NCI-H2227 treated with DMSO at 0.1 percent for 48 hours (cell line): Measurements from ENCODE around the gene OR11G2.
"Not testable (repeated sequence)": the region's sequence is repeated elsewhere in the genome, so short reads cannot be mapped to it uniquely, and the experiment has no call there.

ENCODE experiments used
- DNase-seq: peaks from one replicate; lab custom pipeline; 2025; lab: John Stamatoyannopoulos, UW

The OR11G2 gene, protein sequence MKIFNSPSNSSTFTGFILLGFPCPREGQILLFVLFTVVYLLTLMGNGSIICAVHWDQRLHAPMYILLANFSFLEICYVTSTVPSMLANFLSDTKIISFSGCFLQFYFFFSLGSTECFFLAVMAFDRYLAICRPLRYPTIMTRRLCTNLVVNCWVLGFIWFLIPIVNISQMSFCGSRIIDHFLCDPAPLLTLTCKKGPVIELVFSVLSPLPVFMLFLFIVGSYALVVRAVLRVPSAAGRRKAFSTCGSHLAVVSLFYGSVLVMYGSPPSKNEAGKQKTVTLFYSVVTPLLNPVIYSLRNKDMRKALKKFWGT

DNA sequence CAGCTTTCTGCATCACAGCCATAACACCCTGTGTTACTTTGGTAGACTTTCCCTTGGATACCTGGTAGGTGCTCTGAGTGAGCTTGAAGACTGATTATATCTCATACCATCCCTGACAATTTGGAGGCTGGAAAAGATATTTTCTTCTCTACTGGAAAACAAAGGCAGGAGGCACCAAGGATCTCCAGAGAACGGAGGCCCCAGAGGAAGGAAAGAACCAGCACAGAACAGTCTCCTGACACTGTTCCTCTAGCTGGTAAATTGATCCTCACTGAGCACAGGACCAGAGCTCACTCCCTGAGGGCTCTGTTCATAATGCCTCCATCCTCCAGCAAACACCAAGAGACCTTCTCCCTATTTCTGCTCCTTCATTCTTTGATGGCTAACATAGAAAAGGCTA lies at the start of gene OR11G2:
Gene OR11G2 (plus strand): TSS at position 301 of the 400 bp plus-strand sequence. CDS start 6,542 bp downstream, outside the sequence.
- no peak for DNase-seq

DNA sequence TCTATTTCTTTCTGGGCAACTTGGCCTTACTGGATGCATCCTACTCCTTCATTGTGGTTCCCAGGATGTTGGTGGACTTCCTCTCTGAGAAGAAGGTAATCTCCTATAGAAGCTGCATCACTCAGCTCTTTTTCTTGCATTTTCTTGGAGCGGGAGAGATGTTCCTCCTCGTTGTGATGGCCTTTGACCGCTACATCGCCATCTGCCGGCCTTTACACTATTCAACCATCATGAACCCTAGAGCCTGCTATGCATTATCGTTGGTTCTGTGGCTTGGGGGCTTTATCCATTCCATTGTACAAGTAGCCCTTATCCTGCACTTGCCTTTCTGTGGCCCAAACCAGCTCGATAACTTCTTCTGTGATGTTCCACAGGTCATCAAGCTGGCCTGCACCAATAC lies 46.8 kb upstream of the OR11G2 start:
- DNase-seq: no peak

DNA sequence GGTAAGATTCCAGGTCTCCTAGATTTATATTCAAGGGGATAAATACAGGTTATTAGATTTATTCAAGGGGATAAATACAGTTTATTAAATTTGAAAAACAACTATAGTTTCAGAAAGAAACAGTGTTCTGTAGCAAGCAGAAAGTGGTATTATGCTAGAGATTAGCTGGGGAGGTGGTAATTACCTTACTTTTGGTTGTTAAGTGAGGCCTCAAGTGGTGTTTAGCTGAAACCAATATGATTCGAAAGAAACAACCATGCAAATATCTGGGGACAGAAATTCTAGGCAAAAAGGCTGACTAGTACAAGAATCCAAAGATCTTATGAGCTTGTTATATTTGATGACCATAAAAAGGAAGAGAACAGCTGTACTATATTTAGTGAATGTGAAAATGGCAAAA lies 45.9 kb upstream of the OR11G2 start:
- no peak for DNase-seq

DNA sequence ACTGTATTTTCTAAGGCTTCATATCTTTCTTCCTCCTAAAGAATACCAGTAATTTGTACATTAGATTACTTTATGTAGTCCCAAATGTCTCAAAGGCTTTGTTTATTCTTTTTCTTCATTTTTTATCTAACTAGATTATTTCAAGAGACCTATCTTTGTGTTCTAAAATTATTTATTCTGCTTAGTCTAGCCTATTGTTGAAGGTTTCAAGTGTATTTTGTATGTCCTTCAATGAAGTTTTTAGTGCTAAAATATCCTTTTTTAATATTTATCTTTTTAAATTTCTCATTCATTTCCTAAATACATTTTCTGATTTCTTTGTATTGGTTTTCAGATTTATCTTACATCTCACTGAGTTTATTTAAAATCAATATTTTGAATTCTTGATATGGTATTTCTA lies 26.2 kb upstream of the OR11G2 start:
- no peak for DNase-seq

DNA sequence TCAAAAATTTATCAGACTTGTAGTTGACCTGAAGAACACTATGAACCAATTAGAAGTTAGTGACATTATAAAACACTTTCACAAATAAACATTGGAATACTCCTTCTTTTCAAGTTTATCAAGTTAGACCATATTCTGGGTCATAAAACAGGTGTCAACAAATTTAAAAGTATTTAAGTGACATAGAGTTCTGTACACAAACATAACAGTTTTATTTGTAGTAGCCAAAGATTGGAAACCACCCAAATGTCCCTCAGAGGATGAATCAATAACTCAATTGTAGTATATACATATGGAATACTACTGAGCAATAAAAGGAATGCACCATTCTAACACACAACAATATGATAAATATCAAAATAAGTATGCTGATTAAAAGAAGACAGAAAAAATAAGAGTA lies 23.6 kb upstream of the OR11G2 start:
- no peak for DNase-seq

DNA sequence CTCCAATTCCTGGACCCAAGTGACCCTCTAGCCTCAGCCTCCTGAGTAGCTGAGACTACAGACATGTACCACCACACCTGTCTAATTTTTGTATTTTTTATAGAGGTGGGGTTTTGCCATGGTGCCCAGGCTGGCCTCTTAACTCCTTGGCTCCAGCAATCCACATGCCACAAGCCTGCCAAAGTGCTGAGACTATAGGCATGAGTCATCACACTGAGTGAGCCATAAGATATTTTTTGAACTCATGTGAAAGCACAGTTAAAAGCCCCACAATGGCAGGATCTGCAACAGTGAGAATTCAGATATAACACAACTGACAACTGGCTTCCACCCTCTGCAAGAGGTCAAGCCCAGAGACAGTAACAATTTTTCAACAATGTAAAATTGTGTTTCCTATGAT lies 20.8 kb upstream of the OR11G2 start:
- DNase-seq: not testable (repeated sequence)

DNA sequence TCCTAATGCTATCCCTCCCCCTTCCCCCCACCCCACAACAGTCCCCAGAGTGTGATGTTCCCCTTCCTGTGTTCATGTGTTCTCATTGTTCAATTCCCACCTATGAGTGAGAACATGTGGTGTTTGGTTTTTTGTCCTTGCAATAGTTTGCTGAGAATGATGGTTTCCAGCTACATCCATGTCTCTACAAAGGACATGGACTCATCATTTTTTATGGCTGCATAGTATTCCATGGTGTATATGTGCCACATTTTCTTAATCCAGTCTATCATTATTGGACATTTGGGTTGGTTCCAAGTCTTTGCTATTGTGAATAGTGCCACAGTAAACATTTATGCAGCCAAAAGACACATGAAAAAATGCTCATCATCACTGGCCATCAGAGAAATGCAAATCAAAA lies 16.5 kb upstream of the OR11G2 start:
- DNase-seq: not testable (repeated sequence)

DNA sequence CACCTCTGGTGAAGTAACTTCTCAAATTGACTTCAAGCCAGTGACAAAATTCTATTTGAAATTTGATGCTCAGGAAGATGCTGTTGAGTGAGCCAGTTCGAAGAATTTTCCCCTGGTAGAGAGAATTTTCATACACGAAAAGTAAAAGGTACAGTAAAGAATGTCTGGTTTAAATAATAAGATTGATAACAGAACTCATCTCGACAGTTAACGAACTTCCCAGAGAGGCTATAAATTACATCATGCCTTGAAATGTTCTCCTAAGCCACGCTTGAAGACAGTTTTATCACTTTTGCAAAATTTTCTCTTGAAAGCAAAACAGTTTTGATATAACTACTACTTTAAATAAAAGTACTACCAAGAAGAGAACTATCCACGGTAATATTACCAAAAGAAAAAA lies 14.4 kb upstream of the OR11G2 start:
- no peak for DNase-seq

DNA sequence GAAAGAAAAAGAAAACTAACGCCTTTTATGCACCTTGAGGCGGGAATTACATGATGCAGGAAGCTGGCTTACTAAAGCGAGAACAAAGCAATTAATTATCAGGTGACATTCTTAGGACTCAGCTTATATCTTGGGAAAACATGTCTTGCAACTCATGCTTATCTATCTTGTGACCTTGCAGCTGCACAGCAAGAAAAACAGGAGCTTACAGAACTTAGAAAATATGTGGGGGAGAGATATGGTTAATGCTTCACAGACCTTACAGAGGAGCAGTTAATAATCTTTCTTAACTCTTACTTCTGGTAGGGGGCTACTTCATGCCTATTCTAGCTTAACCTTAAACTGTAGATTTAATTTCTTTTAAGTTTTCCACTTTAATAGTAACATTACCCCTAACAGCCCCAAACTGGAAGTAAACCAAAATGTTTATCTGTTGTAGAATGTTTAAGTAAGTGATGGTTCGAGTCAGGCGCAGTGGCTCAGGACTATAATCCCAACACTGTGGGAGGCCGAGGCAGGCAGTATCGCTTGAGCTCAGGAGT lies 13.2 kb upstream of the OR11G2 start:
- no peak for DNase-seq

DNA sequence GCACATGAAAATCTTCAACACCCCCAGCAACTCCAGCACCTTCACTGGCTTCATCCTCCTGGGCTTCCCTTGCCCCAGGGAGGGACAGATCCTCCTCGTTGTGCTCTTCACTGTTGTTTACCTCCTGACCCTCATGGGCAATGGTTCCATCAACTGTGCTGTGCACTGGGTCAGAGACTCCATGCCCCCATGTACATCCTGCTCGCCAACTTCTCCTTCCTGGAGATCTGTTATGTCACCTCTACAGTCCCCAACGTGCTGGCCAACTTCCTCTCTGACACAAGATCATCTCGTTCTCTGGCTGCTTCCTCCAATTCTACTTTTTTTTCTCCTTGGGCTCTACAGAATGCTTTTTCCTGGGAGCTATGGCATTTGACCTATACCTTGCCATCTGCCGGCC lies 11.5 kb upstream of the OR11G2 start:
- DNase-seq: no peak

DNA sequence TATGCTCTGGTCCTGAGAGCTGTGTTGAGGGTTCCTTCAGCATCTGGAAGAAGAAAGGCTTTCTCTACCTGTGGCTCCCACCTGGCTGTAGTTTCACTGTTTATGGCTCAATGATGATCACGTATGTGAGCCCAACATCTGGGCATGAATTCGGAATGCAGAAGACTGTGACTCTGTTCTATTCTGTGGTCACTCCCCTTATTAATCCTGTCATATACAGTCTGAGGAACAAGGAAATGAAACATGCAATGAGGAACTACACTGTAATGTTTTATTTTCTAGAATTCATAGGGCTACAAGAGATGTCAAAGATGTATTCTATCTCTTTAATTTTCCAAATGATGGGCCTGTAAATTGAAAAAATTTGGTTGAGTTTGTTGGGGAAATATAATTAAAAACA lies 10.8 kb upstream of the OR11G2 start:
- no peak for DNase-seq

DNA sequence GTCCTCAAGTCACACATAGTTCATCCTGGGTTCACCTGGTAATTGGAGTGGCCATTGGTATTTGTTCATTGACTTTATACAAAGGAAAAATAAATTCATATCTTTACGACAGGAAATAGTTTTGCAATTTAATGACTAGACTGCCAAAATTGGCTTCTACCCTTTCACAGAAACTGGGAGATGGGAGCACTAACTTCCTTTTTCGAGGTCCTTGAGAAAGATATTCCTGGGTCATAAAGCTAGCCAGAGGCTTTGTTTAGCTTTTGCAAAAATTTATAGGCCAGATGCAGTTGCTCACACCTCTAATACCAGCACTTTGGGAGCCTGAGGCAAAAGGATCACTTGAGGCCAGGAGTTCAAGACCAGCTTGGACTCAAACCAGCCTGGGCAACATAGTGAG lies 10.2 kb upstream of the OR11G2 start:
- DNase-seq: no peak

DNA sequence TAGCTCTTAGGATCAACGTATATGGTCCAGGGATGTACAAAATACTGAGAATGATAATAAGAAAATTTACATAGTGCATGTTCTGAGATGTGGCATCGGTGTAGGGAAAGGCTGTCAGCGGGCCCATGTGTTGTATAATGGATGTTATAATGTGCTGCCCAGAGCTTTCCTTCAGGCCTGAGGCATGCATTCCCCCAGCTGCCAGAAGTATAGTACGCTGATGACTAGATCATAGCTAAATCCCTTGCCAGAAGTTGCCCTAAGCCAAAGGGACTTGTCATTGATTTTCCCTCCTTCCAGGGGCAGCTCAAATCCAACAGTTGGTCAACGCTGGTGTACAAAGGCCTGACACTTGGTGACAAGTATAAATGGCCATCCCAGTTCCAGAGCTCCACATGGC lies 6.5 kb upstream of the OR11G2 start:
- DNase-seq: no peak

DNA sequence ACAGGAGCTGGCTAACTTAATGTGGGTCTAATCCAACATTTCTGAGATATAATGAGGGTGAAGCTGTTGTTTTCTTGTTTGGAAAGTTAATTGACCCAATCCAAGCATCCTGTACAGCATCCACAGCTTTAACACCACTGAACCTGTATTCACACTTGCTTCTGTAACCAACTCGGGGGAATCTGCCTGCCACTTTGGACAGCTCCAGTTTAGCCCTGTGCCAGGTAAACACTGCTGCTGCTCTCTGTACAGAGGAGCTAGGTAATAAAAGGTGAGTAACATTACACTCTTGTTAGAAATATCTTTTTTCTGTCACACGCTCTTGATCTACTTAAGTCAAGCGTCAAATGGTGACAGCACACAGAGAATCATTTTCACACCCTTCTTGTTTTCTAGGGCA lies 700 bp downstream of the OR11G2 start:
- no peak for DNase-seq

DNA sequence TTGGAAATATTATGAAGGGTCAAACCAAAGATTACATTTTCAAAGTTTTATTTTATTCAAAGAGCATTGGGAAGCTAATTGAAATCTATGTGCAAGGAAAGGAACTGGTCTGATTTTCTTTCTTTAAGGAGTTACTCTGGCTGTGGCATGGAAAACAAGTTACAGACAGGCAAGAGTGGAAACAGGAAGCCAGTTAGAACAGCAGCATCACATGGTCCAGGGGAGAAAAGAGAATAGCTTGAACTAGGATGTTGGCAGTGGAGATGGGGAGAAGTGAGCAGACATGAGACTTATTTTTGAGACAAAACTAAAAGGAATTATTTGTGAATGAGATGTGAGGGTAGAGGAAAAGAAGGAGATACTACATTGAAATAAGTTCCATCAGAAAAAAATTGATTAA lies 3.4 kb downstream of the OR11G2 start:
- DNase-seq: no peak

DNA sequence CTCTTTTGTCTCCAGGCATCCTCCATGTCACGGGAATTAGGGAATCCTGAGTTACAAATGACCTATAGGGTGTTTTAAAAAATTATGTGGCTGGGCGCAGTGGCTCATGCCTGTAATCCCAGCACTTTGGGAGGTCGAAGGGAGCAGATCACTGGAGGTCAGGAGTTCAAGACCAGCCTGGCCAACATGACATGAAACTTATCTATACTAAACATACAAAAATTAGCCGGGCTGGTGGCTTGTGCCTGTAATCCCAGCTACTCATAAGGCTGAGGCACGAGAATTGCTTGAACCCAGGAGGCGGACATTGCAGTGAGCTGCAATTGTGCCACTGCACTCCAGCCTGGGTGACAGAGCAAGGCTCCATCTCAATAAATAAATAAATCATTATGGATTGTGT lies 4.5 kb downstream of the OR11G2 start:
- not testable (repeated sequence) for DNase-seq

DNA sequence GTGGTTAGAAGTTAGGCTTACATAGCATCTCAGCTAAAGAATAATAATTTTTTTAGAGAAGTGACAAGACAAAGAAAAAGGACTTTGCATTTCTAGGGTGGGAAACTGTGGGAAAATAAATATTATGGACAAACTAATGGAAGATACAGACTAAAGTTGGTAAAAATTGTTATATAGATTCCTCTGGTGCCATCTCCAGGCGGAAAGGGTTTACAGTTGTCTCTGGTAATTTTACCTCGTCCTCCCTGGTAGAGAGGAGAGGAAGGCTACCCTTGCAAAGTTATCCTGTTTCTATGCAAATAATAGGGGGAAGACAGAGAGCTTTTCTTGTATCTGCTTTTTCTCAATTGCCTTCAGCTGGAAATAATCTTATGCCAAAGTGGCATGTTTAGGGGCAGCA lies 5.2 kb downstream of the OR11G2 start:
- DNase-seq: no peak

DNA sequence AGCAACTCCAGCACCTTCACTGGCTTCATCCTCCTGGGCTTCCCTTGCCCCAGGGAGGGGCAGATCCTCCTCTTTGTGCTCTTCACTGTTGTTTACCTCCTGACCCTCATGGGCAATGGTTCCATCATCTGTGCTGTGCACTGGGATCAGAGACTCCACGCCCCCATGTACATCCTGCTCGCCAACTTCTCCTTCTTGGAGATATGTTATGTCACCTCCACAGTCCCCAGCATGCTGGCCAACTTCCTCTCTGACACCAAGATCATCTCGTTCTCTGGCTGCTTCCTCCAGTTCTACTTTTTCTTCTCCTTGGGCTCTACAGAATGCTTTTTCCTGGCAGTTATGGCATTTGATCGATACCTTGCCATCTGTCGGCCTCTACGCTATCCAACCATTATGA lies 6.8 kb downstream of the OR11G2 start:
- DNase-seq: no peak

DNA sequence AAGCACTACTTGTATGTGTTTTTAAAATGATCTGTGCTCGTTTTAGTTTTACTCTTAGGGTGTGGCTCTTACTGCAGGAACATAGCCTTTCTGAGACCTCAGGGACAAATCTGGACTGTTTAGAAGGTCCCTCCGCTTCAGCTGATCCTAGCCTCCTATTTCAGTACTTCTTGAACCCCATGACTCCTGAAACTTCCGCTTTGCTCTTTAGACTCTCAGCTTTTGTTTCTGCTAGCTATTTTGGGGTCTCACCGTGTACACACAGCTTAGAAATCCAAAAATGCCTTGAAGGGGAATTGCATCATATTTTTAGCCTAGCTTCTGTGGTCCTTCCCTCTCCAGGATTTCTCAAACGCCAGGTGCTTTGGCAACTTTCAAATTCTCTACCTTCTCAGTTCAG lies 8.3 kb downstream of the OR11G2 start:
- no peak for DNase-seq

DNA sequence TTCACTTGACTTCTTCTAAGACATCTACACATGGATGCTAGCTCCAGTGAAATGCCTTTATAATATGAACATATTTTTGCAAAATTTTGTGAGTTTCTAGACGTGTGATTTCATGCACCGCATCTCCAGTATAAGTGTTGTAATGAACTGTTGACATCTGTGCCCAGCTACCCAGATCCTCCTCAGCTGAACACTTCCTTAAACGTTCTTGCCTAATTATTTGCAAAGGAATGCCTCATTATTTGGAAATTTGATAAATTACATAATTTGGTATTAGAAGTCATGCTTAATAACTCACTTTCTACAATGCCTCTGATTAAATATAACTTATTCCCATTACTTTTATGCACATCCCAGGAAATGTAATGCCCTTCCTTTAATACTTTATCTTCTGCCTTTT lies 14.0 kb downstream of the OR11G2 start:
- no peak for DNase-seq

DNA sequence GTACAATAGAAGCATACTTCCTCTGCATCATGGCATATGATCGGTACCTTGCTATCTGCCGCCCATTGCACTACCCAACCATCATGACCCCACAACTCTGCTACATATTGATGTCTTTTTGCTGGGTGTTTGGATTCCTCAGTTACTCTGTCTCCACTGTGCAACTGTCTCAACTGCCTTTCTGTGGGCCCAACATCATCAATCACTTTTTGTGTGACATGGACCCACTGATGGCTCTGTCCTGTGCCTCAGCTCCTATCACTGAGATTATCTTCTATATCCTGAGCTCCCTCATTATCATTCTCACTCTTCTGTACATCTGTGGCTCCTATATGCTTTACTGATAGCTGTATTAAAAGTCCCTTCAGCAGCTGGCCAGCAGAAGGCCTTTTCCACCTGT lies 18.9 kb downstream of the OR11G2 start:
- DNase-seq: no peak

DNA sequence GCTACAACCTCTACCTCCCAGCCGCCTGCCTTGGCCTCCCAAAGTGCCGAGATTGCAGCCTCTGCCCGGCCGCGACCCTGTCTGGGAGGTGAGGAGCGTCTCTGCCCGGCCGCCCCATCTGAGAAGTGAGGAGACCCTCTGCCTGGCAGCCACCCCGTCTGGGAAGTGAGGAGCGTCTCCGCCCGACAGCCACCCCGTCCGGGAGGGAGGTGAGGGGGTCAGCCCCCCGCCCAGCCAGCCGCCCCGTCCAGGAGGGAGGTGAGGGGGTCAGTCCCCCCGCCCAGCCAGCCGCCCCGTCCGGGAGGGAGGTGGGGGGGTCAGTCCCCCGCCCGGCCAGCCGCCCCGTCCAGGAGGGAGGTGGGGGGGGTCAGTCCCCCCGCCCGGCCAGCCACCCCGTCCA lies 21.7 kb downstream of the OR11G2 start:
- DNase-seq: not testable (repeated sequence)

DNA sequence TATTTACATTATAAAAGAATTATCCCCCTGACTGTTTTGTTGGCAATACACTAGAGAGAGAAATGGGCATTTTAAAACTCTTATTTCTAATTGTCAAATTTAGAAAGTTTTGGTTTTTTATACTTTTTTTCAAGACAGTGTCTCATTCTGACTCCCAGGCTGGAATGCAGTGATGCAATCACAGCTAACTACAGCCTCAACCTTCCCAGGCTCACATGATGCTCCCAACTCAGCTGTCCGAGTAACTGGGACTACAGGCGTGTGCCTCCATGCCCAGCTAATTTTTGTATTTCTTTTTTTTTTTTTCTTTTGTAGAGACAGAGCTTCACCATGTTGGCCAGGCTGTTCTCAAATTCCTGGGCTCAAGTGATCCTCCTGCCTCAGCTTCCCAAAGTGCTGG lies 24.5 kb downstream of the OR11G2 start:
- no peak for DNase-seq

DNA sequence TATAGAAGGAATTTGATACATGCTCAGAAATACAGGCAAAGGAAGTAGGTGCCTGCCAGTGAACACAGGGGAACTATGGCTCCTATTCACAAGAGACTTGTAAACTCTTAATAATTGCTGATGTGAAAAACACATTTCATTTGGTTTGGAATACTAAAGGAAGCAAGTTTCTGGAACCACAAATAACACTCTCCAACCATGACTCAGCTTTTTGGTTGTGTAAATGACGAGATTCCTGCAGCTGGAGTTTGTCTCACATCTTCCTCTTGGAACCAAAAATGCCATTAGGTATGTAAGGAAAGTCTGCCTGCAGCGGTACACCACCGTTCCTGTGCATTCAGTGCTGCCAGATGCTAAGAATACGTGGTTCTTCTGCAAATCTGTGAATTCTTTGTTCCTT lies 28.3 kb downstream of the OR11G2 start:
- no peak for DNase-seq
